Non-pigmented ciliary epithelial cell (primary cell): ENCODE results near the gene INPP5K.
"Not testable (repeated sequence)": the region's sequence is repeated elsewhere in the genome, so short reads cannot be mapped to it uniquely, and the experiment has no call there.

Experiments
- DNase-seq: peaks from one replicate; pipeline ENCODE4 v3.0.0-alpha.2; 2010; ENCODE audit warnings: low read depth

The INPP5K gene

DNA sequence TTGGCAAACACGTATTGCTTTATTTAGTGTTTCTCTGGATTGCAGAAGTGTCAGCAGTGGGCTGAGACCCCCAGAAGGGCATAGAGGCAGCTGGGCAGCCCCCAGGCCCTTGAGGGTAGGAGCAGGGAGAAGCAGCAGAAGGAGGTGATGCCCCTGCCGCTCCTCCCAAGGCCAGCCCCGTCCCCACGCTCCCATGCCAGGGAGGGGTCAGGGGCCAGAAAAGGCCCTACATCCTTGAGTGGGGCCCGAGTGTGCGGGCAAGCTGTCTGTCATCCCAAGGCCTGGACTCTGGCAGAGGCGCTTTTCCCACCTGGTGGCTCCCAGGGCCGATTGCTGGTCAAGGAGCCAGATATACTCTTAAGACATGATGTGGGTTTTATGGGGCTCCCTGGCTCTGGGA lies 52.2 kb downstream of the INPP5K start:
- DNase-seq, result no peak

- no peak for DNase-seq
Measured at GRCh38 chr17:1462164-1463112, 54.0 kb downstream of the INPP5K start.

GRCh38 chr17:1461198-1461944 lies 55.0 kb downstream of the INPP5K start:
- DNase-seq, result no peak

GRCh38 chr17:1460233-1460632 lies 56.2 kb downstream of the INPP5K start:
- no peak for DNase-seq

DNA sequence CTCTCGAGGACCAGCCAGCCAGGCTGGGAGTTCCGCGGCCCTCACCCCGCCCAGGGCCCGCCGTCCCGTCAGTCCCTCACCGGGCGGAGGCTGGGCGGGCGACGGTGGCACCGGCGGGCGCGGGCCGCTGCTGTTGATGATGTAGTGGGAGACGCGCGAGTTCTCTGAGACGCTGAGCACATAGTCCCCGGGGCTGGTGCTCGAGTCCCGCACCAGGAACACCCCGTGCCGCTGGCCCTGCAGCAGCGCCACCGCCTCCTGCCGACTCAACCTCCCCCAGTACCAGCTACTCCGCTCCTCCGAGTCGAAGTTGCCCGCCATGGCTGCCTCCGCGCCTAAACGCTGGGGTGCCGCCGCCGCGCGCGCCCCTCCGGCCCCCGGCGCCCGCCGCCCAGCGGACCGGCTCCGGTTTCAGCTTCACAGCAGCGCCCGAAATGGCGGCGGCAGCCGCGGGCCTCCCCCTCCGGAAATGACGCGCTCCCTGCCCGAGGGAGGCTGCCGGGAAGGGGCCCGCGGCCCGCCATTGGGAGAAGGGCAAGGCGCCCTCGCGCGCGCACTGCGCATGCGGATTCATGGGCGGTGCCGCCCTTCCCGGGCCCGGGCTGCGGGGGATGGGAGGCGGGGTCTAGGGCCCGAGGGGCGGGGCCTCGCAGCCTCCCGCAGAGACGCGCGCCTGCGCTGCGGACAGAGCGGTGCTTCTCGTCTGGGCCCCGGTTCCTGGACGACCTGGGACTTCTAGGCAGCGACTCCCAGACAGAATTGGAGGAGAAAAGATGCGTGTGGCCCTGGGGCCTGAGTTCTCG lies 60.4 kb downstream of the INPP5K start, which contains the start of gene CRK:
Gene CRK (minus strand): TSS at position 436 of the 803 bp plus-strand sequence. CDS start 115 bp downstream, at position 321.
- peak; percentile 56 for DNase-seq

DNA sequence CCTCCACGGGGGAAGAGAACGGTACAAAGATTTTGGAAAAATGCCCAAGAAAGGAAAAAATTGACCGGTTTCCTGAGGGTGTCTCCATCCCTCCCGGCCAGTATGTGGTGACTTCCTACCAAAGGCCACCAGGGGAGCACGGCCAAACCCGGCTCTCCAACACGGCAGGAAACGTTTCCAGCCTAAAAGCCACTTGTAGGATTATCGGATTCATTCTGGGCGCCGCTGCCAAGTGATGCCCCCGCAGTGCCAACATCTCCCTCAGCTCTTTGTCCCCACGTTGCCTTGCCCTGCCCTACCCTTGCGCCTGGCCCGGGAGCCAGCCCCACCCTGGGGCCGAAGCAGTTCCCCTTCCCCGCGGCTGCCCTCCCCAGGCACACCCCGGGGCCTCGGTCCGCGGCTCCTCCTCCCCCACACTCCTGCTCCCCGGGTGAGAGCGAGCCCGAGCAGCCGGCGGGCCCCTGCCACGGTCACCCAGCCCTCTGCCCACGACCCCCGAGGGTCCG lies 61.1 kb downstream of the INPP5K start:
- DNase-seq, result no peak

- DNase-seq, result no peak
Measured at GRCh38 chr17:1454541-1454940, 61.9 kb downstream of the INPP5K start.

DNA sequence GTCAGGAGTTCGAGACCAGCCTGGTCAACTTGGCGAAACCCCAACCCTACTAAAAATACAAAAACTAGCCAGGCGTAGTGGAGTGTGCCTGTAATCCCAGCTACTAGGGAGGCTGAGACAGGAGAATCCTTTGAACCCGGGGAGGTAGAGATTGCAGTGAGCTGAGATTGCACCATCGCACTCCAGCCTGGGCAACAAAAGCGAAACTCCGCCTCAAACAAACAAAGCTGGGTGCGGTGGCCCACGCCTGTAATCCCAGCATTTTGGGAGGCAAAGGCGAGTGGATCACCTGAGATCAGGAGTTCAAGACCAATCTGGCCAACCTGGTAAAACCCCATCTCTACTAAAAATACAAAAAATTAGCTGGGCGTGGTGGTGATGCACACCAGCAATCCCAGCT lies 62.7 kb downstream of the INPP5K start:
- DNase-seq, result not testable (repeated sequence)

DNA sequence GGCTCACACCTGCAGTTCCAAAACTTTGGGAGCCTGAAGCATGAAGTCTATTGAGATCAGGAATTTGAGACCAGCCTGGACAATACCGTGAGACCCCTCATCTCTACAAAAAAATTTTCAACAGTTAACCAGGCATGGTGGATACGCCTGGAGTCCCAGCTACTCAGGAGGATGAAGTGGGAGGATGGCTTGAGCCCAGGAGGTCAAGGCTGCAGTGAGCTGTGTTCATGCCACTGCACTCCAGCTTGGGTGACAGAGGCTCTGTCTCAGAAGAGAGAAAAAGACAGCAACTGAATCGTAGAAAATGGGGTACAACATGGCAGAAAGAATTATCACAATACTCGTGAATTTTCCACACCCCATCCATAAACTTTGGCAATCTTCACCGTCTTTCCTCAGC lies 63.6 kb downstream of the INPP5K start:
- DNase-seq, result no peak

DNA sequence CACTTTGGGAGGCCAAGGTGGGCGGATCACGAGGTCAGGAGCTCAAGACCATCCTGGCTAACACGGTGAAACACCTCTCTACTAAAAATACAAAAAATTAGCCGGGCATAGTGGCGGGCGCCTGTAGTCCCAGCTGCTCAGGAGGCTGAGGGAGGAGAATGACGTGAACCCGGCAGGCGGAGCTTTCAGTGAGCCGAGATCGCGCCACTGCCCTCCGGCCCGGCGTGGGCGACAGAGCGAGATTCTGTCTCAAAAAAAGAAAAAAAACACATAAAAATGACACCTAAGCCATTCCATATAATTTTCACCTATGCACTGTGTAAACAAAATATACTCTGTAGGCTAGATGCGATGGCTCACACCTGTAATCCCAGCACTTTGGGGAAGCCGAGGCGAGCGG lies 66.2 kb downstream of the INPP5K start:
- DNase-seq, result not testable (repeated sequence)

GRCh38 chr17:1449412-1449967 lies 66.9 kb downstream of the INPP5K start:
- DNase-seq, result no peak

DNA sequence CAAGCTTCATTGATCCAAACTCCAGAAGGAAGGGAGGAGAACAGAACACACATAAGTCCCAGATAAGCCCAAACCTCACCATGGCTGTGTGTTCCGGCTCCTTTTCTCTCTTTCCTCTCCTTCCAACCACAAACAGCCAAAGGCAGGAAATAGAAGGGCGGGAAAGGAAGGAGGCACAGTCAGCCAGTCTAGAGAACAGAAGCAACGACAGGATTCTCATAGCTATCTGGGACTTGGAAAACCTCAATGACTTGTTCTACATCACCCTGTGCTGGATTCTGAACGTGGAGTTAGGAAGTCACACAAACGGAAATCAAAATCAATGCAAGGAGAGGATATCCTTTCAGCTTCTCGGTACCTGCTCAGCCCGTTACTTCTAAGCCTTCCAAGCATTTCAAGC lies 69.4 kb downstream of the INPP5K start:
- no peak for DNase-seq

GRCh38 chr17:1446201-1446600 lies 70.2 kb downstream of the INPP5K start:
- DNase-seq, result no peak

- not testable (repeated sequence) for DNase-seq
Measured at GRCh38 chr17:1445695-1446094, 70.7 kb downstream of the INPP5K start.
